Measurements from ENCODE around the gene ARL3.
"Not testable (repeated sequence)": the region's sequence is repeated elsewhere in the genome, so short reads cannot be mapped to it uniquely, and the experiment has no call there.

ARL3 gene

DNA sequence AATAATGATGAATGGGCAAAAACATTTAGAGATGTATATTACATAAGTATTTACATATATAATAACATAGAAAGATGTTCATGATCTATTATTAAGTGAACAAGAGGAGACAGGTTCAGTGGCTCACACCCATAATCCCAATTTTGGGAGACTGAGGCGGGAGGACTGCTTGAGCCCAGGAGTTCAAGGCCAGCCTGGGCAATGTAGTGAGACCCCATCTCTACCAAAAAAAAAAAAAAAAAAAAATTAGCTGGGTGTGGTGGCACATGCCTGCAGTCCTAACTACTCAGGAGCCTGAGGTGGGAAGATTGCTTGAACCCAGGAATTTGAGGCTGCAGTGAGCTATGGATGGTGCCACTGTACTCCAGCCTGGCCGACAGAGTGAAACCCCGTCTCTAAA, 12.4 kb downstream of the ARL3 start:
- no peak for DNase-seq

GRCh38 chr10:102701272-102701671, 12.9 kb downstream of the ARL3 start:
- no peak for DNase-seq

- no peak for DNase-seq
These were observed 15.3 kb downstream of the ARL3 start for GRCh38 chr10:102698894-102699293.

DNA sequence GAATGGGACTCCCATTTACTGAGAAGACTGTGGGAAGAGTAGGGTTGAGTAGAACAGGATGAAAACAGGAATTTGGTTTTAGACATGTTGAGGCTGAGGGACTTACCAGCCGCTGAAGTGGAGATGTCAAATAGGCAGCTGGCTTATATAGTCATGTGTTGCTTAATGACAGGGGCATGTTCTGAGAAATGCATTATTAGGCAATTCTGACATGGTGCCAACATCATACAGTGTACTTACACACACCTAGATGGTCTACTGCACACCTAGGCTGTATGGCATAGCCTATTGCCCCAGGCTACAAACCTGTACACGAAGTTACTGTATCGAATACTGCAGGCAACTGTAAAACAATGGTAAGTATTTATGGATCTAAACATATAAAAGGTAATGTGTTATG, 17.5 kb downstream of the ARL3 start:
- no peak for DNase-seq

DNA sequence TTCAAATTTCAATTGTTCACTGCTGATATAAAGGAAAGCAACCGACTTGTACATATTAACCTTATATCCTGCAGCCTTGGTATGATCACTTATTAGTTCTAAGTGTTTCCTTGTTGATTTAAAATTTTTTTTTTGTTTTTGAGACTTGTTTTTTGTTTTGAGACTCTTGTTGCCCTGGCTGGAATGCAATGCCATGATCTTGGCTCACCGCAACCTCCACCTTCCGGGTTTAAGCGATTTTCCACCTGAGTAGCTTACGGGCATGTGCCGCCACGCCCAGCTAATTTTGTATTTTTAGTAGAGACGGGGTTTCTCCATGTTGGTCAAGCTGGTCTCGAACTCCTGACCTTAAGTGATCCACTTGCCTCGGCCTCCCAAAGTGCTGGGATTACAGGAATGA, 18.8 kb downstream of the ARL3 start:
- DNase-seq = not testable (repeated sequence)

DNA sequence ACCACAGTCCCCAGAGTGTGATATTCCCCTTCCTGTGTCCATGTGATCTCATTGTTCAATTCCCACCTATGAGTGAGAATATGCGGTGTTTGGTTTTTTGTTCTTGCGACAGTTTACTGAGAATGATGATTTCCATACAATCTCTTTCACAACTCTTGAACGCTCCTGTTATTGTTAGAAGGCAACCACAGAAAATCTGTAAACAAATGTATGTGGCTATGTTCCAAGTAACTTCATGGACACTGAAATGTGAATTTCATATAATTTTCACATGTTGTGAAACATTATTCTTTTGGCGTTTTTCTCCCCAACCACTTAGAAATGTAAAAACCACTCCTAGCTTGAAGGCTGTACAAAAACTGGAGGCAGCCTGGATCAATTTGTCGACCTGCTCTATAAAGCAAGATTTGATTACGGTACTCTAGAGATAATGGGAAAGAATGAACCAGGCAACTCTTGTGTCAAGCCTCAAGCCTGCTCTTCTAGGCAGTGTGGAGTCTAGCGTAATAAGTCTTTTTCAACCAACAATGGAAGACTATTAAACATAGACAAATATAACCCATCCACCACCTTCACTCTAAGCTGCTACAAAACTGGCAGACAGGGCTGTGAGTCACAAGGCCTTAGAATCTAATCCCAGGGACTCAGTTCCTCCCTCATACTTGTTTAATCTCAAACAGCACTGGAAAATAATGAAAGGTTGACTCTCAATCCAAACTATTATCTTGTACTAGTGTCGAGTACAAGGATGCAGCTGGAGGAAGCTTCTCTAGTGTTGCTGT, 22.7 kb downstream of the ARL3 start:
- DNase-seq = no peak

GRCh38 chr10:102683736-102684135, 30.5 kb downstream of the ARL3 start:
- DNase-seq = no peak

GRCh38 chr10:102682981-102683380, 31.2 kb downstream of the ARL3 start:
- DNase-seq = no peak

- DNase-seq = no peak
These were observed 31.8 kb downstream of the ARL3 start for GRCh38 chr10:102682416-102682815.

GRCh38 chr10:102681696-102682095, 32.5 kb downstream of the ARL3 start:
- no peak for DNase-seq

DNA sequence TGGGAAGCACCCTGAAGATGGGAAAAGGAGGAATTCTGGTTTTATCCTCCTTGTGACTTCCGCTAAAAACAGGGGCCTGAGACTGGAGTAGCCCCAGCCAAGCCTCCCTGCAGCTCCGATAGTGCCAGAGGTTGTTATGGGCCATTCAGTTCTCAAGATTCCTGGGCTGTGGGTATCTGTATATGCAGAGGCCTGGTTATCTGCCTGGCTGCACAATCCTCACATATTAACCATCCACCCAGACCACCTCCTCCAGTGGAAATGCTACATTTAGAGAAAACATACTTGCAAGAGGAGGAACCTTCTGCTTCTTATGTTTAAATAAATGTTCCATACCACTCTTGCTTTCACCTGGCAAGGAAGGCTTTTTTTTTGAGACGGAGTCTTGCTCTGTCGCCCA, 34.6 kb downstream of the ARL3 start:
- DNase-seq = no peak

- peak; percentile 91 for DNase-seq
These were observed 35.3 kb downstream of the ARL3 start for GRCh38 chr10:102678842-102679289.

GRCh38 chr10:102678068-102678400, 36.2 kb downstream of the ARL3 start:
- no peak for DNase-seq

- peak; percentile 36 for DNase-seq
These were observed 36.7 kb downstream of the ARL3 start for GRCh38 chr10:102677331-102678067.

DNA sequence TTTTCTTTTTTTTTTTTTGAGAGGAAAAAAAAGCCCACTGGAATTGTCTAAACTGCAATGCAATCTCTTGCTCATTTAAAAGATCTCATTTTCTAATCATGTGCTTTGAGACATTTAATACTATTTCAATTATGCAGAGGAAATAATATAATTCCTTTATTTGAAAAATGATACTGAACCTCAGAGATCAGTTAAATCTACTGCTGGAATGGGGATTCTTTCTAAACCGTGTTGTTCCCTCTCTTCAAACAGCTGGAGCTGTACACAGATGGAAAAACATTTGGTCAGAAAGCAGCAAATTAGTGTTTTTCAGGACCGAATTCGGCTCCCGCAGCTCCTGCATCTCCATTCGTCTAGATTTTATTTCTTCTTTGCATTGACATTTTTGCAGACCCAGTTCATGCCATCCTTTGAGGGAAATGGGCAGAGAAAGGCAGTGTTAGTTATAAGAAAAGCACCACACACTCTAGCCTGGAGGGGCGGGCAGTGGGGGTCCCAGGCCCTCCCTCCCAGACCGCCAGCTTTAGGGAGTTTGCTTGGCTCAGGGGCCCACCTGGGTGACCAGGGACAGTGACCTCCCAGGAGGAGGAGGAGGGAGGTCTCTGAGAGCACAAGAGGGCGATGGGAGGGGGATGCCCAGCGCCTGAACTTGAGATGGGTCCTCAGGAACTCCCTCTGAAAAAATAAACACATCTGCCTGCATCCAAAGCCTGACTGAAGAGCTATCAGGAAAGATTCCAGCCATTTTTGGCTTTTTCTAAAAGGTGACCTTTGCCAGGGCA, 37.5 kb downstream of the ARL3 start:
- no peak for DNase-seq

GRCh38 chr10:102675666-102676533, 38.3 kb downstream of the ARL3 start:
- DNase-seq = peak; percentile 76

DNA sequence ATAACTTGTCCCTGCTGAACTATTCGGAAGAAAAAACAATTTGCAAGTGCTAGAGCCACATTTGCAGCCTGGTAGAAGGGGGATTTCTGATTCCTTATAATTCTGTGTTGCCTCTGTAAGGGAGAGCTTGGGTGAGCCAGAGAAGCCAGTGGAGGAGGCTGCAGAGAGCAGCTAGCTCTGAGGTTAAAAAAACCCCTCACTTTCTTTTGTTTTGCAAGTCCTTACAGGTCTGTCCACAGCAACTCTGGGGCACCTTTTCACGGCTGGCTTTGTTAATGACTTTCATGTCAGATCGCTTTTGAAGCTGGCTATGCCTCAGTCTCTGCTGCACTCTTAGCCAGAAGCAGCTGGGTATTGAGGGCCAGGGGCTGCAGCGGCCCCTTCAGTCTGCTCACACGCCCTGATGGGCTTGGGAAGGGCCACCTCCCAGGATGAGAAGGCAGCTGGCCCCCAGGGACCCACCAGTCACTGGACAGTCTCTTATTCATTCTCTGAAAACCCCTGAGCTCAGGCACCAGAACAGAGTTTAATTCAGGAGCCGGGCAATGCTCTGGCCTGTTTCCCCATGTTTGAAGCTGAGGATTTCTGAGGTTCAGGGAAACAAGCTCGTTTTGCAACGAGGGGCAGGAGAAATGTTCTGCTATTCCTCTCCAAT, 39.1 kb downstream of the ARL3 start:
- peak; percentile 78 for DNase-seq

DNA sequence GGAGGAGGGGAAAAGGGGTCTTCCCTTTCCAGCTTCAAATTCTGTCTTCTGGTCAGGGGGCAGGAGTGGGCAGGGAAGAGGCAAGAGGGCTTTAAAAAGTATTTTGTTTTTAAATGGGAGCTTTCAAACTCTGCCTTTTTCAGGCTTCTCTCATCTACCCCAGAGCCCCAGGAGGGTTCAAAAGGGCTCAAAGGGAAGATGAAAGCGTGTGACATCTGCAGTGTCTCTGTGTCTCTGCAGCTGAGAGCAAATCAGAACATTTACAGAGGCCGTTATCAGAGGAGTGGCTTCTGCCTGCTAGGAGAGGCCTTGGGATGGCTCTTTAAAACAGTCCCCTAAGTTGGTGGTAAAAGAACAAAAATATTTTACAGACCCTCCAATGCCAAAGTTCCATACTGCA, 39.6 kb downstream of the ARL3 start:
- peak; percentile 58 for DNase-seq

DNA sequence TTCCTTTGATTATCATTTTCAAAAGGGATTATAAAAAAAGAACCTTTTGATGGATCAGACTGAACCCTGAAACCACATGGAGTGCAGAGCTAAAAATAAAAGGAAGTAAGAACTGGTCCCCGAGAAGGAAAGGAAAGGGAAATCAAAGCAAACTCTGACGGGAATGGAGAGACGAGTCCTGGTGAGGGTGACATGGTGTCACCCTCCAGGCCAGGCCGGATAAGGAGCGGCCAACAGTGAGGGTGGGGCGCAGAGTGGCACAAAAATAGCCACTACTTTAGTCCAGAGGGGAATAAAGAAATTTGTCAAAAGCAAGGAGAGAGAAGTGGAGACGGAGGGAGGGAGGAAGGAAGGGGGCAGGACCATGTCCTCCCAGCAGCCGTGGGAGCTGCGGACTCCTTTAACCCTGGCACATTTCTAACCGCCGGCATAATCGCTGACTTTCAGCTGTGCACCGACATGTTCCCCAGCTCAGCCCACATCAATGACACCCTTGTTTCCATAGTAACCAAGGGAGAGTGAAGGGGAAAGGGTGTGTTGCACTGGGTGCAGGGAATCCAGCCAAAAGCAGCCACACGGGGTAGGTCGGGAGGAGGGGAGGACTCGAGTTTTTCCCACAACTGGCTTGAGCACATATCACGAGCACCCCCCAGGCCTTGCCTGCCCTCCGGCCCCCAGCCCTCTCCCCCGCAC, 40.2 kb downstream of the ARL3 start:
- DNase-seq = peak; percentile 82

DNA sequence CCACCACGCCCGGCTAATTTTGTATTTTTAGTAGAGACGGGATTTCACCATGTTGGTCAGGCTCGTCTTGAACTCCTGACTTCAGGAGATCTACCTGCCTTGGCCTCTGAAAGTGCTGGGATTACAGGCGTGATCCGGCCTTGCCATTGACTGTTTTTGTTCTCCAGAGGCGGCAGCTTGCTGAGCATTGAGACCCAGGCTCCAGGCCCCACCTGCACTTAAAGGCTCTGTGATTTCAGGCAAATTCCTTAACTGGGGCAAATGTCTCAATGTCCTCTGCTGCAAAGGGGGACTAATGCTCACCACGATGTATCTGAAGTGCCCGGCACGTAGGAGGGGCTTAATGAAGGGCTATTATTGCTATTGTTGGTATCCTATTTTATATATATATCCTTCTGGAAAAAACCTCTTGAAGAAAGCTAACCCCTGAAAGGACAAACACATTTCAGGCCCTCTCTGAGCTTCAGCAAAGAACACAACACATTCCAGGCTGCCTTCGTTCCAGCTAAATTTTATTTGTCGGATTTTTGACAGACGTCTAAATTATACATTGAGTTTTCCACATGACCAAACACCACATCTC, 40.9 kb downstream of the ARL3 start:
- peak; percentile 40 for DNase-seq

DNA sequence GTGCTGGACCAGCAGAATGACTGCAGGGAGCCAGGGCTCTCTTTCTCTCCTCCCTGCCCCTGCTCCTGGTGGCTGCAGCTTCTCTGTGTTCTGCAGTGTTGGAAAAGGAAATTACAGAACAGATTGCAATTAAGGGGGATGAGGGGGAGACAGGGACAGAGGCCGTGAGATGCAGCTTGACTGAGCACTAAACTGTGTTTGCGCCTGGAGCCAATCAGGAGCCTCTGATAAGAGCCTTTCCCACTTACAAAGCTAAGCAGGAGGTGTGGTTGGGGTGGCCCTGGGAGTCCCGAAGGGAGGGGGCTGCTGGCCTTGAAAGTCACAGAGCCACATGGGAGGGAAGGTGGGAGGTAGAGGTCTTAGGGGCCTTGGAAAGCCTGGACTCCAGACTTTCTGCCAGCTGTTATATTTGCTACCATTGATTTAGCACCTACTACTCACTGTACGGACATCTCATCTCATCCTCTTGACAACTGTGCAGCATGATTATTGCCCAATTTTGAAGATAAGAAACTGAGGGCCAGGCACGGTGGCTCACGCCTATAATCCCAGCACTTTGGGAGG, 43.2 kb downstream of the ARL3 start:
- peak; percentile 54 for DNase-seq
